GM21786 (cell line): ENCODE data around the gene KLC4.
"Not testable (repeated sequence)": the region's sequence is repeated elsewhere in the genome, so short reads cannot be mapped to it uniquely, and the experiment has no call there.

Experiments used
- ATAC-seq: cut with Tn5 transposase; IDR thresholded peaks from one replicate; pipeline ENCODE4 v1.9.1; 2021; ENCODE audit not compliant: unreplicated experiment

Gene KLC4

DNA sequence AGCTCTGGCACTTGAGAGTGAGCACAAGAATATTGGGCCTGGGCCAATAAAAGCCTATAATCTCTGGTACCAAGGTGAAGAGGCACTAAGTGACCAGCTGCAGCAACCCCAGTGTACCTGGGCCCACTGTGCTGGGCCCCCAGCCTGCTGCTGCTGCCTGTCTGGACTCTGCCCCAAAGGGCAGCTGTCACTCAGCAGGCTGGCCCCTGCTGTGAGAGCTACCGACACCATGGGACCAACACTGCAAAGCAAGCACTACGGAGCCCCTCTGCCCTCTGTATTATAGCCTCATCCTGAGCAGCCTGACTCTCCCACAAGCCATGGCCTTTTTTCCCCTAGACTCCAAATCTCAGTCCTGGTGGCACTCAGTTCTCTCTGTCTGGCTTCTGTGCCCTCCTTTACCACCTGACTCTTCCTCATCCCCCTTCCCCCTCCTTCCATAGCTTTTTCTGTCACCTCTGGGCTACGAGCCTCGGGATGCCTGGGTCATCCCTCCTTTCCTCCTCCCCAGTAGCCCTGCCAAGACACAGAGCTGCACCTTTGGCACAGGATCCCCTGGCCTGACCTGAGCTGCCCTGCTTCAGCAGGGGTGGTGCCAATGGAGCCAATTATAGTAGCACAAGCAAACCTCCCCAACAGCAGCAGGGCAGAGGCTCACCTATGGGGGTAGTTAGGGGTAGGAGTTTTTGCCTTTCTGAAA is 23.8 kb upstream of the KLC4 start:
- ATAC-seq, result no peak

DNA sequence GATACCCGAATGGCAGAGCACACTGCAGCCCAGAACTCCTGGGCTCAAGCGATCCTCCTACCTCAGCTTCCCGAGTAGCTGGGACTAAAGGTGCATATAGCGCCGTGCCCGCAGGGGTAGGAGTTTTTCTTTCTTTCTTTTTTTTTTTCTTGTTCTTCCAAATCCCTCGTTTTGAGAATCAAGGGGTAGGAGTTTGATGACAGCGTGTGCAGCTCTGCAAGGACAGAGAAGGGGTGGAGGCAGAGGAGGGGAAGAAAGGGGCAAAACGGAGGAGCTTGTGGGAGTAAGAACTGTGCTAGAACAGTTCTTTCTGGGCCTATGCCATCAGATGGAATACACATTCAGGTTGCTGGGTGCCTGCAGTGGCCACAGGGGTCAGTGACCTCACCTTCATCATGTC is 22.7 kb upstream of the KLC4 start:
- no peak for ATAC-seq

DNA sequence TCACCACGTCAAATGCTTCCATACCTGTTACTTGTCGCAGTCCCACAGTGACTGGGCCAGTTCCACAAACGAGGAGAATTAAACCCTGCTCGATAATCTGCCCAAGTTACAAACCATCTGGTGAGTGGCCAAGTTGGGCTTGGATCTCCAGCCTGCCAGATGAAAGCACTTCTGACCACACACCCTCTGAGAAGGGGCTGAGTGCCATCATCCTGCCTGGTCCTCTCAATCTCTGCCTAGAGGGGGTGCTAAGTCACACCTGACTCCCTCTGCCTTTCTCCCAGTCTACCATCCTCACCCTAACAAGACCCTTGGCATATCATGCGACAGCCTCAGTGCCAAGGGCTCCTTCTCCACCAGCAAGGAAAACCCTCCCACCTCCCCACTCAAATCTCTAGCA is 22.2 kb upstream of the KLC4 start:
- no peak for ATAC-seq

DNA sequence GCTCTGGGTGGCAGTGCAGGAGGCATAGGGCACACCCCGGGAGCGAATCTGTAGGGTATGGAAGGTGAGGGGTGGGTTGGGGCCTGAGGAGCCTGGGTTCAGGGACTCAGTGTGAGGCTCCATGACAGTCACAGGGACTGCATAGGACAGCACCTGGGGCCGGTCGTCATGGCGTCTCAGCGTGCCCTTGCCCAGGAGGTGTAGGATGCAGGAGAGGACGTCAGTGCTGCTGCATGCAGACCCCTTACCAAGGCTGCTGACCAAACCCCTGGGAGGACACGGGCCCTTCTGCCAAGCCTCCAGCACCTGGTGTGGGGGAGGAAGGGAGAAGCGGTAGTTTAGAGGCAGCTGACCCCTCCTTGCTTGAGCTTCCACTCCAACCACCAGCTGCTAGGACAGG is 21.7 kb upstream of the KLC4 start:
- ATAC-seq, result no peak

- ATAC-seq, result no peak
These were observed 20.7 kb upstream of the KLC4 start for GRCh38 chr6:43038727-43039126.

DNA sequence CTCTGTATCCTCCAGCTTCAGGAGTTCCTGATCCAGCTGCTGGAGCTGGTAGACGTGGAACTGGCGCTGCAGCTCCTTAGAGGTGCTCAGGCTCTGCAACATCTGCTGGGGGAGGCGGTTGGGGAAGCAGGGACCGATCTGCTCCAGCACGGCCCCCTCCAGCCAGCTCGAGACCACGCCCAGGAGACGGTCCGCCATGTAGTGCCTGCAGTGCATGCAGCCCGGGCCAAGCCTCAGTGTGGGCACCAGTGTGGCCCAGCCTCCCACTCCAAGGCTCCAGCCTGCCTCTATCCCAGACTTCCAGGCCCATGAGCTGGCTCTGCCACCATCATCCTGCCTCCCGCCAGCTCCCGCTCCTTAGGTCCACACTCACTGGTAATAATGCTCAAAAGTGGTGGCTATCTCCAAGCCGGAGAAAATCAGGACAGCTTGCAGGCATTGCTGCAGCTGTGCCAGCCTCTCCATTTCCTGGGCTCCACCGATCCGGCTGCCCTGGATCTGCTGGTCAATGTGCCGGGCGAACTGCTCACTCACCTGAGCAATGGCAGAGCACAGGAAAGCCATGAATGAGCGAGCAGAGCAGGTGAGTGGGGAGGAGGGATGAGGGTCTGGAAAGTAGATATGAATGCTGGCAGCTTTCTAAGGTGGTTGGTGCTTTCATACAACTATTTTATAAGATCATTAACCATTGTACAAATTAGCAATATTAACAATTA is 18.7 kb upstream of the KLC4 start:
- no peak for ATAC-seq

GRCh38 chr6:43041475-43041874 is 18.0 kb upstream of the KLC4 start:
- not testable (repeated sequence) for ATAC-seq

- no peak for ATAC-seq
These were observed 16.1 kb upstream of the KLC4 start for GRCh38 chr6:43043310-43043709.

GRCh38 chr6:43045371-43045930 is 14.0 kb upstream of the KLC4 start:
- no peak for ATAC-seq

GRCh38 chr6:43047998-43048397 is 11.4 kb upstream of the KLC4 start:
- ATAC-seq, result no peak

- ATAC-seq, result no peak
These were observed 8.4 kb upstream of the KLC4 start for GRCh38 chr6:43050981-43051380.

- ATAC-seq, result no peak
These were observed 7.1 kb upstream of the KLC4 start for GRCh38 chr6:43052225-43052841.

- peak; percentile 22 for ATAC-seq
These were observed 6.4 kb upstream of the KLC4 start for GRCh38 chr6:43052842-43053544.

DNA sequence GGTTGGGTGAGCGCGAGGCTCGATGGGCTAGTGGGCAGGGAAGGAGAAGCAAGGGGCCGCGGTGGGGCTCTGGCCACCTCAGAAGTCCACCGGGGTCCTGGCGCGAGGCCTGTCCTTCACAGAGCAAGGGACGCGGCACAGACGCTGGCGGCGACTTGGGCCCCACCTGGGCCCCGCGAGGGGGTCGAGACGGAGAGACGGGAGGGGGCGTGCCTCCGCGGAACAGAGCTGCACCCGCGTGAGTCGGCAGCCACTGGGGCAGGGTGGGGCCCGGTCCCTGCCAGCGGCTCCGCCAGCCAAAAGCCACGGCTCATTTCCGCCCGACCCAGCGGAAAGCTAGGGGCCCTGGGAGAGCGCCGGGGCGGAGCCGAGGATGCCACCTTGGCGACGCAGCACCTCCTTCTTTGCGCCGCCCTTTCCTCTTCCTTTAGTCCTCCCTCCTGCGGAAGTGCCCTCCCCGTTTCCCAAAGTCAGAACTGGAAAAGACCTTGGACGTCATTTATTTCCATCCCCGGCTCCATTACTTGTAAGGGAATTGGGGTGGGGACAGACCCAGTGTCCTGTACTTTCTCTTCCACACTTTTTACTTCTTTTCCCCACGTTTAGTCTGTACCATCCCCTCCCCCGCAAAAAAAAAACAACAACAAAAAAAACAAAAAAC is 5.8 kb upstream of the KLC4 start, which contains the start of gene CUL7:
CUL7 (minus strand) TSS at position 307 of the 661 bp plus-strand sequence. CDS start 1,063 bp downstream, outside the sequence.
- ATAC-seq, result peak; percentile 91

DNA sequence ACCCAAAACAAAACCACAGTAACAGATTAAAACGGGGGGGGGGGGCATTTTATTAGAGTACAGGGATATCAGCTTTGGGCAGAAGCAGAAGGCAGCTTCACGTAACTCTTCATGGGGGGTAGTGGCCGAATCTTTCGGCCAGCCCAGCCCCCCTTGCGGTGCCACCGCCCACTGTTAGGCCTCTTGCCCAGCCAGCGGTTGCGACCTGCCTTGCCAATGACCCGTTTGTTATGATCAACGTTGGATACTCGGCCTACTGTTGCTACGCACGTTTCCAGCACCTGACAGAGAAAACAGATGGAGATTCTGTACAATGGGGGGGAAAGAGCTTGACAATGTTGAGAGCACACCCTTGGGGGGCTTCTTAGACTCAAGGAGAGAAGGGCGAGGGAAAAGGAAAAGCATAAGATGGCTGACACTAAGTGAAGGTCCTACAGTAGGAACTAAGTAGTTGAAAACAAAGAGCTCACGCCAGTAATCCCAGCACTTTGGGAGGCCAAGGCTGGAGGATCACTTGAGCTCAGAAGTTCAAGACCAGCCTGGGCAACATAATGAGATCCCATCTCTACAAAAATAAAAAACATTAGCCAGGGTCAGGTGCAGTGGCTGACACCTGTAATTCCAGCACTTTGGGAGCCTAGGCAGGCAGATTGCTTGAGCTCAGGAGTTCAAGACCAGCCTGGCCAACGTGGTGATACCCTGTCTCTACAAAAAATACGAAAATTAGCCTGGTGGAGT is 5.1 kb upstream of the KLC4 start:
- no peak for ATAC-seq

- ATAC-seq, result no peak
These were observed 3.5 kb upstream of the KLC4 start for GRCh38 chr6:43055966-43056365.

DNA sequence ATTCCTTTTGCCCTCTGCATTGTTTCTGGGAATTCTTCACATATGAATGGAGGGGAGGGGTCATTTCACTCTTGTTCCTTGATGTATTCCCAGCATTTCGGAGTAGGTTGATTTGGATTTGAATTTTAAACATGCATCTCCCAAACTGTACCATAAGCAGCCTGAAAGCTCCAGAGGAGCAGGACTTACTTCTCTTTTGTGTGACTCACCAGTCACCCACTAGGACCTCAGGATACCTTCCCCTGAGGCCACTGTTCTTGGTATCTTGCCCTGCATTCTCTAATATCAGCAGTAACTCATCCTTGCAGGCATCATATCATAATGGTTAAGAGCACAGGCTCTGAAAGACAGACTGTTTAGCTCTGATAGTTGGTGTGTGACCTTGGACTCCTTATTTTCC is 900 bp upstream of the KLC4 start:
- ATAC-seq, result no peak

DNA sequence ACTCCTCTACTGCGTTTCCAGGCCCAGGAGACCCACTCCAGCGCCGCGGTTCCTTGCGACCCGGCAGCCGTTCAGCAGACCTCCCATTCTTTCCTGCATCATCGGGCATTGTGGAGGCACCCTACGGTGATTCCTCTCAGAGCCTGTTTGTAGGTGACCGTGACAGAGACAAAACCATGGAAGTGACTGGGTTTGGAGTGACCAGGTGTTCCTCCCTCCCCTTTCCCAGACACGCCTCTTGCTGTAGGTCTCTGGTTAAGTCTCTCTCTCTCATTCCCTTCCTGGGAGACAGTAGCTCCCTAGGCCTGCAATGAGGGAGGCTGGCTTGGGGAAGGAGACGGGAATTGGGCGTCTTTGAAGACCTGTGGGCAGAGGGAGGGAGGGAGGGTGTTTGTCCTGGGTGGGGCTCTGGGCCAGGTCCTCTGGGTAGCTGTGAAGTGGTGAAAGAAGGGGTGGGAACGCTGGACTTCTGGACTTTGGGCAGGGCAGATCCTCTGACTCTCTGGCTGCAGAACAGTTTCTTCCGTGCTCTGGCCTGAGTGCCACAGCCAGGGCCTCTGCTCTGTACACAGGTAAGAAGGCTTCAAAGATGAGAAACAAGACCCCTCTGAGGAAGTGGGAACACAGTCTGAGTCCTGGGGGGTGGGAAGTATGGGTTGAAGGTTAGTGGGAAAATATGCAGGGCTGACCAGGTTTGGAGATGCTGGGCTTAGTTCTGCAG is 763 bp downstream of the KLC4 start:
- ATAC-seq, result no peak
